K562 (cell line): Measurements from ENCODE around the gene PDE4A. TPM values are rescaled to one million over a fixed set of nuclear protein-coding genes. Genes with fewer than 3 reads are reported as not detected.
A peak's percentile ranks its signal among the peaks of the same experiment; 100 is the strongest.

Experiments
- EHMT2 ChIP-seq: fragments of 450-650 bp; IDR thresholded peaks from 2 replicates; pipeline ENCODE4 v1.6.1; 2018; ENCODE audit warnings: antibody characterized with exemption
- ETS2 ChIP-seq: IDR thresholded peaks from 2 replicates; pipeline ENCODE4 v1.6.1; 2016; ENCODE audit warnings: borderline replicate concordance, missing genetic modification characterization, mild to moderate bottlenecking, moderate library complexity, missing compliant biosample characterization; ENCODE audit not compliant: poor library complexity, severe bottlenecking
- MED1 ChIP-seq: sonication (generic); formaldehyde crosslinking; IDR thresholded peaks from 2 replicates; pipeline ENCODE4 v1.8.1; 2023; ENCODE audit warnings: missing genetic modification reagents, borderline replicate concordance
- MEIS2 ChIP-seq: fragments of 450-650 bp; IDR thresholded peaks from 2 replicates; pipeline ENCODE4 v1.6.1; 2014; ENCODE audit warnings: mild to moderate bottlenecking; ENCODE audit not compliant: partially characterized antibody
- NFRKB ChIP-seq: fragments of 450-650 bp; IDR thresholded peaks from 2 replicates; pipeline ENCODE4 v1.6.1; 2016; ENCODE audit warnings: low read depth
- SMAD4 ChIP-seq: fragments of 250-450 bp; sonication (Bioruptor Pico); conservative IDR thresholded peaks from 2 replicates; pipeline ENCODE4 v1.8.0; 2021; ENCODE audit warnings: inconsistent platforms, mild to moderate bottlenecking, moderate library complexity
- SREBF2 ChIP-seq: sonication (generic); formaldehyde crosslinking; IDR thresholded peaks from 2 replicates; pipeline ENCODE4 v1.4.0; 2020; ENCODE audit warnings: mild to moderate bottlenecking, missing genetic modification reagents
- ZNF174 ChIP-seq: fragments of 250-450 bp; sonication (Bioruptor Pico); IDR thresholded peaks from 2 replicates; pipeline ENCODE4 v1.4.0; 2020; ENCODE audit warnings: mild to moderate bottlenecking
- polyA plus RNA-seq, 8 experiments: library from polyadenylated mRNA; depleted of rRNA in 4 of 8; stranded (reverse) in 5 of 8; unstranded in 3 of 8; fragments of >200 nt; fragmentation: Nextera tagmentation in 2 of 8; fragmentation: Illumina TruSeq in 1 of 8; extraction: Ambion mirVana in 2 of 8; extraction: Trizol in 1 of 8; gene quantifications; 2 replicates each; pipeline versions ENCODE4 v1.2.1 to v1.2.3, GENCODE V29; 2011 to 2014; ENCODE audit warnings: inconsistent platforms in 1 of 8, missing spikeins in 1 of 8
- total RNA-seq, 7 experiments: library from RNA; depleted of rRNA in 6 of 7; stranded (reverse); fragments of >200 nt in 6 of 7; fragmentation: Illumina TruSeq in 2 of 7; extraction: Trizol in 2 of 7; gene quantifications; 2 replicates each; pipeline versions ENCODE4 v1.2.1 to v1.2.3, GENCODE V29; 2011 to 2021; ENCODE audit warnings: low replicate concordance in 1 of 7
- TF ChIP-seq, protein P1 (sequence below): fragments of 250-450 bp; sonication (Bioruptor Pico); IDR thresholded peaks from 2 replicates; pipeline ENCODE4 v1.5.0; 2021; ENCODE audit warnings: mild to moderate bottlenecking, borderline replicate concordance
- TF ChIP-seq, protein P2 (sequence below): fragments of 250-450 bp; sonication (Bioruptor Pico); IDR thresholded peaks from 2 replicates; pipeline ENCODE4 v1.4.0; 2020
- TF ChIP-seq, protein P3 (sequence below): fragments of 450-650 bp; IDR thresholded peaks from 2 replicates; pipeline ENCODE4 v1.6.1; 2014; ENCODE audit warnings: low read depth, mild to moderate bottlenecking, moderate library complexity, borderline replicate concordance
- TF ChIP-seq, protein P4 (sequence below): fragments of 450-650 bp; IDR thresholded peaks from 2 replicates; pipeline ENCODE4 v1.6.1; 2018; ENCODE audit not compliant: partially characterized antibody
- TF ChIP-seq, protein P5 (sequence below): sonication (generic); IDR thresholded peaks from 2 replicates; pipeline ENCODE4 v1.6.1; 2016

The PDE4A gene
- total and polyA plus RNA-seq, 9 of the 15 experiments (the other 6 are each of a cell fraction or from before 2014, with no cell fraction given) = 0.66 to 26.9 (median 4.6) TPM

DNA sequence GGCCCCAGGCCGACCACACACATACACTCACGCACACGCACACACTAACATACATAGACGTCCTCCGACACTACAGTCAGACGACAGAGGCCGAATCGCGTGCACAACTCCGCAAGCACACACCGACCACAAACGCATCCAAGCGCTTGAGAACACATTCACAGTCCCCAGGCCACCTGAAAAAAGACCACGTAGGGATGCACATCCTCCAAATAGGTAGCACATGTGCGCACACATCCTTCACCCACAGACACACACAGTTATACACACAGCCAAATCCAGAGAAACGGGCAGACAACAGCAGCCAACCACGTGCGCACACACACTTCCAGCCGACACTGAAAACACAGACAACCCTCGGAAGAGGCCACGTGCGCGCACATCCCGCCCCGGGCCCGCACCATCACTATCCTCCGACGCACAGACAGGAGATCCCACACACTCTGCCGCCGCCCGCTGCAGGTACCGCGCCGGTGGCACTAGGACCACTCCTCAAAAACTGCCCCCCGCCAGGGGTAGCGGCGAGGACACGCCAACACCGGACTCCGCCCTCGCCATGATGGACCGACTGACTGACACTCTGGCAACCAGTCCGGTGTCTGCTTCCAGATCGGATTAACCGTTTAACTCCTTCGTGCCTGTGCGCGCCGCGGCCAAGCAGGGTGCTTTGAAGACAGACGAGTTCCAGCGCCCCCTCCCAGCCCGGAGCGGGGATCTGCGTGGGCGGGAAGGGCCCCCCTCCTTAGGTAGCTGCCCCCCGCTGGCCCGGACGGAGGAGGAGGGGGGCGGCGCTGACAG lies 493 bp upstream of the PDE4A start (continued):
- TF ChIP-seq, protein P1, sequence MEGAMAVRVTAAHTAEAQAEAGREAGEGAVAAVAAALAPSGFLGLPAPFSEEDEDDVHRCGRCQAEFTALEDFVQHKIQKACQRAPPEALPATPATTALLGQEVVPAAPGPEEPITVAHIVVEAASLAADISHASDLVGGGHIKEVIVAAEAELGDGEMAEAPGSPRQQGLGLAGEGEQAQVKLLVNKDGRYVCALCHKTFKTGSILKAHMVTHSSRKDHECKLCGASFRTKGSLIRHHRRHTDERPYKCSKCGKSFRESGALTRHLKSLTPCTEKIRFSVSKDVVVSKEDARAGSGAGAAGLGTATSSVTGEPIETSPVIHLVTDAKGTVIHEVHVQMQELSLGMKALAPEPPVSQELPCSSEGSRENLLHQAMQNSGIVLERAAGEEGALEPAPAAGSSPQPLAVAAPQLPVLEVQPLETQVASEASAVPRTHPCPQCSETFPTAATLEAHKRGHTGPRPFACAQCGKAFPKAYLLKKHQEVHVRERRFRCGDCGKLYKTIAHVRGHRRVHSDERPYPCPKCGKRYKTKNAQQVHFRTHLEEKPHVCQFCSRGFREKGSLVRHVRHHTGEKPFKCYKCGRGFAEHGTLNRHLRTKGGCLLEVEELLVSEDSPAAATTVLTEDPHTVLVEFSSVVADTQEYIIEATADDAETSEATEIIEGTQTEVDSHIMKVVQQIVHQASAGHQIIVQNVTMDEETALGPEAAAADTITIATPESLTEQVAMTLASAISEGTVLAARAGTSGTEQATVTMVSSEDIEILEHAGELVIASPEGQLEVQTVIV (CRISPR knock-in tag) = no peak
- TF ChIP-seq, protein P2, sequence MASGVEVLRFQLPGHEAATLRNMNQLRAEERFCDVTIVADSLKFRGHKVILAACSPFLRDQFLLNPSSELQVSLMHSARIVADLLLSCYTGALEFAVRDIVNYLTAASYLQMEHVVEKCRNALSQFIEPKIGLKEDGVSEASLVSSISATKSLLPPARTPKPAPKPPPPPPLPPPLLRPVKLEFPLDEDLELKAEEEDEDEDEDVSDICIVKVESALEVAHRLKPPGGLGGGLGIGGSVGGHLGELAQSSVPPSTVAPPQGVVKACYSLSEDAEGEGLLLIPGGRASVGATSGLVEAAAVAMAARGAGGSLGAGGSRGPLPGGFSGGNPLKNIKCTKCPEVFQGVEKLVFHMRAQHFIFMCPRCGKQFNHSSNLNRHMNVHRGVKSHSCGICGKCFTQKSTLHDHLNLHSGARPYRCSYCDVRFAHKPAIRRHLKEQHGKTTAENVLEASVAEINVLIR (CRISPR knock-in tag) = no peak
- TF ChIP-seq SMAD4 (CRISPR knock-in tag) (peak; percentile 79), MEIS2 (peak; percentile 44), EHMT2 (no peak), NFRKB (peak; percentile 73), SREBF2 (no peak), MED1 (CRISPR knock-in tag) (no peak), ETS2 (tag) (no peak), ZNF174 (CRISPR knock-in tag) (no peak)
- TF ChIP-seq, protein P3, sequence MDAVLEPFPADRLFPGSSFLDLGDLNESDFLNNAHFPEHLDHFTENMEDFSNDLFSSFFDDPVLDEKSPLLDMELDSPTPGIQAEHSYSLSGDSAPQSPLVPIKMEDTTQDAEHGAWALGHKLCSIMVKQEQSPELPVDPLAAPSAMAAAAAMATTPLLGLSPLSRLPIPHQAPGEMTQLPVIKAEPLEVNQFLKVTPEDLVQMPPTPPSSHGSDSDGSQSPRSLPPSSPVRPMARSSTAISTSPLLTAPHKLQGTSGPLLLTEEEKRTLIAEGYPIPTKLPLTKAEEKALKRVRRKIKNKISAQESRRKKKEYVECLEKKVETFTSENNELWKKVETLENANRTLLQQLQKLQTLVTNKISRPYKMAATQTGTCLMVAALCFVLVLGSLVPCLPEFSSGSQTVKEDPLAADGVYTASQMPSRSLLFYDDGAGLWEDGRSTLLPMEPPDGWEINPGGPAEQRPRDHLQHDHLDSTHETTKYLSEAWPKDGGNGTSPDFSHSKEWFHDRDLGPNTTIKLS = peak; percentile 64; the same call in 1 of the 2 replicates
- TF ChIP-seq, protein P4, sequence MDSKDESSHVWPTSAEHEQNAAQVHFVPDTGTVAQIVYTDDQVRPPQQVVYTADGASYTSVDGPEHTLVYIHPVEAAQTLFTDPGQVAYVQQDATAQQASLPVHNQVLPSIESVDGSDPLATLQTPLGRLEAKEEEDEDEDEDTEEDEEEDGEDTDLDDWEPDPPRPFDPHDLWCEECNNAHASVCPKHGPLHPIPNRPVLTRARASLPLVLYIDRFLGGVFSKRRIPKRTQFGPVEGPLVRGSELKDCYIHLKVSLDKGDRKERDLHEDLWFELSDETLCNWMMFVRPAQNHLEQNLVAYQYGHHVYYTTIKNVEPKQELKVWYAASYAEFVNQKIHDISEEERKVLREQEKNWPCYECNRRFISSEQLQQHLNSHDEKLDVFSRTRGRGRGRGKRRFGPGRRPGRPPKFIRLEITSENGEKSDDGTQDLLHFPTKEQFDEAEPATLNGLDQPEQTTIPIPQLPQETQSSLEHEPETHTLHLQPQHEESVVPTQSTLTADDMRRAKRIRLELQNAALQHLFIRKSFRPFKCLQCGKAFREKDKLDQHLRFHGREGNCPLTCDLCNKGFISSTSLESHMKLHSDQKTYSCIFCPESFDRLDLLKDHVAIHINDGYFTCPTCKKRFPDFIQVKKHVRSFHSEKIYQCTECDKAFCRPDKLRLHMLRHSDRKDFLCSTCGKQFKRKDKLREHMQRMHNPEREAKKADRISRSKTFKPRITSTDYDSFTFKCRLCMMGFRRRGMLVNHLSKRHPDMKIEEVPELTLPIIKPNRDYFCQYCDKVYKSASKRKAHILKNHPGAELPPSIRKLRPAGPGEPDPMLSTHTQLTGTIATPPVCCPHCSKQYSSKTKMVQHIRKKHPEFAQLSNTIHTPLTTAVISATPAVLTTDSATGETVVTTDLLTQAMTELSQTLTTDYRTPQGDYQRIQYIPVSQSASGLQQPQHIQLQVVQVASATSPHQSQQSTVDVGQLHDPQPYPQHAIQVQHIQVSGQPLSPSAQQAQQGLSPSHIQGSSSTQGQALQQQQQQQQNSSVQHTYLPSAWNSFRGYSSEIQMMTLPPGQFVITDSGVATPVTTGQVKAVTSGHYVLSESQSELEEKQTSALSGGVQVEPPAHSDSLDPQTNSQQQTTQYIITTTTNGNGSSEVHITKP = peak; percentile 45
- TF ChIP-seq, protein P5, sequence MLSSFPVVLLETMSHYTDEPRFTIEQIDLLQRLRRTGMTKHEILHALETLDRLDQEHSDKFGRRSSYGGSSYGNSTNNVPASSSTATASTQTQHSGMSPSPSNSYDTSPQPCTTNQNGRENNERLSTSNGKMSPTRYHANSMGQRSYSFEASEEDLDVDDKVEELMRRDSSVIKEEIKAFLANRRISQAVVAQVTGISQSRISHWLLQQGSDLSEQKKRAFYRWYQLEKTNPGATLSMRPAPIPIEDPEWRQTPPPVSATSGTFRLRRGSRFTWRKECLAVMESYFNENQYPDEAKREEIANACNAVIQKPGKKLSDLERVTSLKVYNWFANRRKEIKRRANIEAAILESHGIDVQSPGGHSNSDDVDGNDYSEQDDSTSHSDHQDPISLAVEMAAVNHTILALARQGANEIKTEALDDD = no peak; the same call in 1 of the 2 replicates
